ENCODE data around the gene ALX3. TPM values are rescaled to one million over a fixed set of nuclear protein-coding genes. Genes with fewer than 3 reads are reported as not detected.

The ALX3 gene
- polyA plus RNA-seq, 1 donor (not counting 4 experiments of a cell fraction or from before 2014, with no cell fraction given) = not detected

DNA sequence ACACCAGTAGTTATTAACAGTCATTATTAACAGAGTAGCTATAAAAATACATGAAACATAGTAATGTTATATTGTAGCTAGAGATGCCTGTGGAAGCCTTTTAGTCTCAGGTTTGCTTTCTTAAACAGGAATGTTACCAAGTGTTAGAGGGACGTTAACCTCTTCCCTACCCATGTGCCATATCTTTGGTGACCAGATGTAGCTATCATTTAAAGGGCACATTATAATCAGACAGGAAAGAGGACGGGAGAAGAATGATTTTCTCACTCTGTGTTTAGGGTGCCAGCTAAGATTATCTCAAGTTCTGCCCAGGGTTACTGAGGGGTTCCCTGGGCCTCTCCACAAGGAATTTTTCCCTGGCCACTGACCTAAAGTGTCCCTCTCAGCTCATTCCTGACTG is 20.9 kb upstream of the ALX3 start:
- Histone ChIP-seq H3K27ac (ENCODE audit: control insufficient read depth, insufficient read depth, low read length) (no peak overlapping the region), H3K4me2 (ENCODE audit: control insufficient read depth, extremely low read depth, insufficient read depth, low read depth, low read length) (no peak overlapping the region), H3K79me2 (ENCODE audit: control insufficient read depth, insufficient read depth, low read length) (no peaks in the 10 kb centered on the region), H3K9me3 (ENCODE audit: control insufficient read depth, low read depth, low read length) (no peaks in the 10 kb centered on the region), H3K4me1 (ENCODE audit: control insufficient read depth, extremely low read depth, insufficient read depth, low read length) (no peaks in the 10 kb centered on the region), H3K9me1 (ENCODE audit: control insufficient read depth, extremely low read depth, insufficient read depth, low read length) (no peaks in the 10 kb centered on the region), H3K9ac (ENCODE audit: control insufficient read depth, extremely low read depth, insufficient read depth, low read length) (no peak overlapping the region), H3K36me3 (ENCODE audit: control insufficient read depth in 2 of 2, extremely low read depth in 1 of 2, insufficient read depth in 2 of 2, low read length in 2 of 2) (no peaks in the 10 kb centered on the region), H2AFZ (ENCODE audit: control insufficient read depth, low read length) (no peak overlapping the region), H4K20me1 (ENCODE audit: control insufficient read depth, extremely low read depth, insufficient read depth, low read length) (no peaks in the 10 kb centered on the region), H3K4me3 (ENCODE audit: control insufficient read depth in 2 of 3, extremely low read depth in 1 of 3, insufficient read depth in 2 of 3, low read depth in 1 of 3, low read length in 3 of 3) (no peak overlapping the region), H3K27me3 (ENCODE audit: control insufficient read depth, extremely low read depth, insufficient read depth, low read length) (peaks cover 45% of the 10 kb centered on the region)
- dilution Hi-C loops (cut with MboI; ENCODE audit: extremely low pct_ligation_motif_present, low sequenced_read_pairs) = no loop called here
- DNase-seq (ENCODE audit: low read depth, low spot score) = no peak
- no peak for FAIRE-seq
- TF ChIP-seq EZH2 (IDR thresholded peaks at IDR 0.05; ENCODE audit: low read length) = no peak
- TF ChIP-seq, protein P1, sequence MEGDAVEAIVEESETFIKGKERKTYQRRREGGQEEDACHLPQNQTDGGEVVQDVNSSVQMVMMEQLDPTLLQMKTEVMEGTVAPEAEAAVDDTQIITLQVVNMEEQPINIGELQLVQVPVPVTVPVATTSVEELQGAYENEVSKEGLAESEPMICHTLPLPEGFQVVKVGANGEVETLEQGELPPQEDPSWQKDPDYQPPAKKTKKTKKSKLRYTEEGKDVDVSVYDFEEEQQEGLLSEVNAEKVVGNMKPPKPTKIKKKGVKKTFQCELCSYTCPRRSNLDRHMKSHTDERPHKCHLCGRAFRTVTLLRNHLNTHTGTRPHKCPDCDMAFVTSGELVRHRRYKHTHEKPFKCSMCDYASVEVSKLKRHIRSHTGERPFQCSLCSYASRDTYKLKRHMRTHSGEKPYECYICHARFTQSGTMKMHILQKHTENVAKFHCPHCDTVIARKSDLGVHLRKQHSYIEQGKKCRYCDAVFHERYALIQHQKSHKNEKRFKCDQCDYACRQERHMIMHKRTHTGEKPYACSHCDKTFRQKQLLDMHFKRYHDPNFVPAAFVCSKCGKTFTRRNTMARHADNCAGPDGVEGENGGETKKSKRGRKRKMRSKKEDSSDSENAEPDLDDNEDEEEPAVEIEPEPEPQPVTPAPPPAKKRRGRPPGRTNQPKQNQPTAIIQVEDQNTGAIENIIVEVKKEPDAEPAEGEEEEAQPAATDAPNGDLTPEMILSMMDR (optimal IDR thresholded peaks at IDR 0.05 in 1 of 3, IDR thresholded peaks at IDR 0.05 in 1 of 3, conservative IDR thresholded peaks at IDR 0.05 in 1 of 3; ENCODE audit: extremely low read depth in 1 of 3, insufficient read depth in 2 of 3, low read length in 3 of 3) = no peak

DNA sequence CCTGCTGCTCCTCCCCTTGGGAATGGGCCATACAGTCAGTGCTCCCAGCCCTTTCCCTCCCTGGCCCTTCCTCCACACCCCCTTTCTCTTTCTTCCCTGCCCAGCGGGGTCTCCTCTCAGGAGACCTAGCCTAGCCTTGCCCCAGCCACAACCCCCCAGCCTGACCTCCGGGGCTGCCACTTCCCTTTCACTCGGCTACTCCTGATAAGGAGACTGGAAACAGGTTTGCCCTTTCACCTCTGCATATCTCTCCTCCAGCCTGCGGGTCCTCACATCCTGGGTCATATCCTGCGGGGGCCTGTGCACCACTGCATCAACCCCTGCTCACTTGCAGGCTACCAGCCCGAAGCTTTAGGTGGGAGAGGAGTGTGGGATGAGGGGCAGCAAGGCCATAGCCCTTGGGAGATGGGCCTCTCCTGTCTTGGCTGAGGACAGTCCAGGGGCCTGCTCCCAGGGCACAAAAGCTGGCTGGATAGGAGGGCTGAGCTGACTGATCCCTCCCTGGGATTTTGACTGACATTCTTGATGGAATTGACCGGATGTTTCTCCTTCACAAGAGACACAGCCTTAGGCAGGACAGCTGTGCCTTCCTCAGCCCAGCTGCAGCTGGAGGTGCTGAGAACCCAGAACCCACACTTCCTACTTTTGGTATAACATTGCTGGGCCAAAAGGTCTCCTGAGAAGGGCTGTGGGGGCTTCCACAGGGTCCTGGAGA is 19.2 kb upstream of the ALX3 start:
- TF ChIP-seq, protein P1 (optimal IDR thresholded peaks at IDR 0.05 in 1 of 3, IDR thresholded peaks at IDR 0.05 in 1 of 3, conservative IDR thresholded peaks at IDR 0.05 in 1 of 3; ENCODE audit: extremely low read depth in 1 of 3, insufficient read depth in 2 of 3, low read length in 3 of 3) = no peak
- TF ChIP-seq EZH2 (IDR thresholded peaks at IDR 0.05; ENCODE audit: low read length) = no peak
- Histone ChIP-seq H3K4me3 (ENCODE audit: control insufficient read depth in 2 of 3, extremely low read depth in 1 of 3, insufficient read depth in 2 of 3, low read depth in 1 of 3, low read length in 3 of 3) (no peak overlapping the region), H2AFZ (ENCODE audit: control insufficient read depth, low read length) (no peak overlapping the region), H3K4me2 (ENCODE audit: control insufficient read depth, extremely low read depth, insufficient read depth, low read depth, low read length) (no peak overlapping the region), H3K4me1 (ENCODE audit: control insufficient read depth, extremely low read depth, insufficient read depth, low read length) (no peaks in the 10 kb centered on the region), H3K9ac (ENCODE audit: control insufficient read depth, extremely low read depth, insufficient read depth, low read length) (no peak overlapping the region), H3K79me2 (ENCODE audit: control insufficient read depth, insufficient read depth, low read length) (no peaks in the 10 kb centered on the region), H3K27ac (ENCODE audit: control insufficient read depth, insufficient read depth, low read length) (no peak overlapping the region), H3K9me3 (ENCODE audit: control insufficient read depth, low read depth, low read length) (no peaks in the 10 kb centered on the region), H4K20me1 (ENCODE audit: control insufficient read depth, extremely low read depth, insufficient read depth, low read length) (no peaks in the 10 kb centered on the region), H3K27me3 (ENCODE audit: control insufficient read depth, extremely low read depth, insufficient read depth, low read length) (peaks cover 58% of the 10 kb centered on the region), H3K9me1 (ENCODE audit: control insufficient read depth, extremely low read depth, insufficient read depth, low read length) (no peaks in the 10 kb centered on the region), H3K36me3 (ENCODE audit: control insufficient read depth in 2 of 2, extremely low read depth in 1 of 2, insufficient read depth in 2 of 2, low read length in 2 of 2) (no peaks in the 10 kb centered on the region)
- DNase-seq (ENCODE audit: low read depth, low spot score) (no peak), FAIRE-seq (no peak)
- dilution Hi-C loops (cut with MboI; ENCODE audit: extremely low pct_ligation_motif_present, low sequenced_read_pairs) = no loop called here

Data from keratinocyte (primary cell).